ENCODE measurements around the gene IRAK1. TPM values are rescaled to one million over a fixed set of nuclear protein-coding genes. Genes with fewer than 3 reads are reported as not detected.
"Not testable (repeated sequence)": the region's sequence is repeated elsewhere in the genome, so short reads cannot be mapped to it uniquely, and the experiment has no call there.

Gene IRAK1
- polyA plus RNA-seq, 1 donor from 2014 or later = 6.8 TPM

- Histone ChIP-seq H3K4me3 (ENCODE audit: low read length) (no peak overlapping the region), H3K9ac (ENCODE audit: low read length) (no peak overlapping the region), H3K27ac (ENCODE audit: low read length) (no peak overlapping the region), H3K4me2 (ENCODE audit: low read length) (no peak overlapping the region), H3F3A (ENCODE audit: insufficient read depth, low read length, poor library complexity, severe bottlenecking) (no peaks in the 10 kb centered on the region), H3K9me3 (ENCODE audit: low read length) (no peaks in the 10 kb centered on the region), H3K9me2 (ENCODE audit: insufficient read depth, low read length) (no peaks in the 10 kb centered on the region), H3K36me3 (ENCODE audit: insufficient read depth, low read length) (no peaks in the 10 kb centered on the region), H4K20me1 (ENCODE audit: insufficient read depth) (no peaks in the 10 kb centered on the region), H3K79me2 (replicated peaks; ENCODE audit: insufficient read depth, low read length) (no peaks in the 10 kb centered on the region), H2AFZ (ENCODE audit: low read depth, low read length) (no peak overlapping the region), H3K27me3 (ENCODE audit: insufficient read depth, low read depth, low read length) (no peaks in the 10 kb centered on the region)
- TF ChIP-seq TAF1 (IDR thresholded peaks at IDR 0.05; ENCODE audit: low read depth) (no peak), RAD21 (conservative IDR thresholded peaks at IDR 0.05) (no peak)
Observed at GRCh38 chrX:153981771-153982533, 37.8 kb downstream of the IRAK1 start.

- no peaks in the 10 kb centered on the region for H3K9me2 ChIP-seq (ENCODE audit: insufficient read depth, low read length)
- no peak overlapping the region for H3K9ac ChIP-seq (ENCODE audit: low read length)
- H3K4me3 ChIP-seq (ENCODE audit: low read length) = no peak overlapping the region
- no peaks in the 10 kb centered on the region for H4K20me1 ChIP-seq (ENCODE audit: insufficient read depth)
- no peak overlapping the region for H3K27ac ChIP-seq (ENCODE audit: low read length)
- no peak for TF ChIP-seq REST (IDR thresholded peaks at IDR 0.05; ENCODE audit: borderline replicate concordance)
- no peak for TF ChIP-seq MXI1 (conservative IDR thresholded peaks at IDR 0.05; ENCODE audit: poor library complexity, severe bottlenecking)
- no peak for TF ChIP-seq TAF1 (IDR thresholded peaks at IDR 0.05; ENCODE audit: low read depth)
- TF ChIP-seq RAD21 (conservative IDR thresholded peaks at IDR 0.05) = no peak
- no peak overlapping the region for H3K4me2 ChIP-seq (ENCODE audit: low read length)
- no peaks in the 10 kb centered on the region for H3F3A ChIP-seq (ENCODE audit: insufficient read depth, low read length, poor library complexity, severe bottlenecking)
- no peaks in the 10 kb centered on the region for H3K79me2 ChIP-seq (replicated peaks; ENCODE audit: insufficient read depth, low read length)
- H3K27me3 ChIP-seq (ENCODE audit: insufficient read depth, low read depth, low read length) = no peaks in the 10 kb centered on the region
- no peaks in the 10 kb centered on the region for H3K9me3 ChIP-seq (ENCODE audit: low read length)
- no peaks in the 10 kb centered on the region for H3K36me3 ChIP-seq (ENCODE audit: insufficient read depth, low read length)
- no peak overlapping the region for H2AFZ ChIP-seq (ENCODE audit: low read depth, low read length)
Observed at GRCh38 chrX:153981231-153981630, 38.5 kb downstream of the IRAK1 start.

- H3K9ac ChIP-seq (ENCODE audit: low read length); H3K27me3 ChIP-seq (ENCODE audit: insufficient read depth, low read depth, low read length); H3K79me2 ChIP-seq (replicated peaks; ENCODE audit: insufficient read depth, low read length); H3K4me3 ChIP-seq (ENCODE audit: low read length); H3K9me3 ChIP-seq (ENCODE audit: low read length); H3K4me2 ChIP-seq (ENCODE audit: low read length); H3K9me2 ChIP-seq (ENCODE audit: insufficient read depth, low read length); H4K20me1 ChIP-seq (ENCODE audit: insufficient read depth); H3K27ac ChIP-seq (ENCODE audit: low read length); H2AFZ ChIP-seq (ENCODE audit: low read depth, low read length); H3F3A ChIP-seq (ENCODE audit: insufficient read depth, low read length, poor library complexity, severe bottlenecking); H3K36me3 ChIP-seq (ENCODE audit: insufficient read depth, low read length): not testable (repeated sequence)
Observed at GRCh38 chrX:153980394-153980793, 39.3 kb downstream of the IRAK1 start.

- Histone ChIP-seq H3K9me3 (ENCODE audit: low read length) (no peaks in the 10 kb centered on the region), H3K36me3 (ENCODE audit: insufficient read depth, low read length) (no peaks in the 10 kb centered on the region), H4K20me1 (ENCODE audit: insufficient read depth) (no peaks in the 10 kb centered on the region), H3K27ac (ENCODE audit: low read length) (no peak overlapping the region), H3K79me2 (replicated peaks; ENCODE audit: insufficient read depth, low read length) (no peaks in the 10 kb centered on the region), H3K4me2 (ENCODE audit: low read length) (no peak overlapping the region), H3K27me3 (ENCODE audit: insufficient read depth, low read depth, low read length) (no peaks in the 10 kb centered on the region), H3K9ac (ENCODE audit: low read length) (no peak overlapping the region), H3F3A (ENCODE audit: insufficient read depth, low read length, poor library complexity, severe bottlenecking) (no peaks in the 10 kb centered on the region), H3K9me2 (ENCODE audit: insufficient read depth, low read length) (no peaks in the 10 kb centered on the region), H3K4me3 (ENCODE audit: low read length) (no peak overlapping the region), H2AFZ (ENCODE audit: low read depth, low read length) (no peak overlapping the region)
- TF ChIP-seq REST (IDR thresholded peaks at IDR 0.05; ENCODE audit: borderline replicate concordance) (no peak), RAD21 (conservative IDR thresholded peaks at IDR 0.05) (no peak), SMC3 (conservative IDR thresholded peaks at IDR 0.05; ENCODE audit: poor library complexity) (no peak), CTCF (IDR thresholded peaks at IDR 0.05; ENCODE audit: poor library complexity, severe bottlenecking) (no peak), TAF1 (IDR thresholded peaks at IDR 0.05; ENCODE audit: low read depth) (no peak), EP300 (conservative IDR thresholded peaks at IDR 0.05; ENCODE audit: poor library complexity, severe bottlenecking) (no peak)
Observed at GRCh38 chrX:153974726-153975286, 44.9 kb downstream of the IRAK1 start.
